GM19452 (cell line): ENCODE data around the gene NAT9.

Source experiments
- ATAC-seq: cut with Tn5 transposase; IDR thresholded peaks from one replicate; pipeline ENCODE4 v1.9.1; 2021; ENCODE audit not compliant: unreplicated experiment

Gene NAT9, protein sequence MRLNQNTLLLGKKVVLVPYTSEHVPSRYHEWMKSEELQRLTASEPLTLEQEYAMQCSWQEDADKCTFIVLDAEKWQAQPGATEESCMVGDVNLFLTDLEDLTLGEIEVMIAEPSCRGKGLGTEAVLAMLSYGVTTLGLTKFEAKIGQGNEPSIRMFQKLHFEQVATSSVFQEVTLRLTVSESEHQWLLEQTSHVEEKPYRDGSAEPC

DNA sequence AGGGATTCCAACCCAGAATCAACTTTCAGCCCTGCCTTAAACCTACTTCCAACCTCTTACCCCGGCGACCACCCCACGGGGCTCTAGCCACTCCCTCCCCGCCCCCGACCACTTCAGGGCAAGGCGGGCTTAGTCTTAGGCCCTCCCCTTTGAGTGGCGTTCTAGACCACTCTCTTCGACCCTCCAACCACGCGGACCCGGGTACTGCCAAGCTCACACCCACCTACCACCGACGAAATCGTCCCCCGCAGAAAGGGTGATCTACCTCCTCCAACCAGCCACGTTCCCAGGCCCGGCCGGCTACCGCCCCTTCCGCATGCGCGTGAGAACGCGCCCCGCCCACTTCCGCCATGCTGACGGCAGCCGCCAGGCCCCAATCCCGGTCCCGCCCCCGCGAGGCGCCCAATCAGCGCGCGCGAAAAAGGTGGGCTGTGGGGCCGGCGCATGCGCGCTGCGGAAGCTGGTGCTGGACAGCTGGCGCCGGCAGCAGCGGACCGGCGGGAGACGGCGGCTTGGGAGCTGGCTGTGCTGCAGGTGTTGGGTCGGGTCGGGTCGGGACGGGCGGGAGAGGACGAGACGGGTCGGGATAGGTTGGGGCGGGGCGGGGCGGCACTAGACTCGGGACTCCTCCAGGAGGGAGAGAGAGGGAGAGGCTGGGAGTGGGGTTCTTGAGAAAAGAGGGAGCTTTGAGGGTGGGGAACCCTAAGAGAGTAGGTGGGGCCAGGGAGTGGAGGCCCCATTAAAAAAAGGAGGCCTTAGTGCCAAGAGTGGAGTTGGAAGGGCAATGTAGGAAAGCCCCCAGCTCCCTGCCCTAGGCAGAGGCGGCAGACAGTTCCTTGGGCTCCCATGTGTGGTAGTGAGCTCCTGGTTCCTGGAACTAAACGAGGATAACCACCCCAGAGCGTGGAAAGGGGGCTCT is at the start of gene NAT9:
TSS of gene NAT9 (minus strand) at position 302 of the 919 bp plus-strand sequence. CDS start 647 bp downstream, outside the sequence.
- peak; percentile 57 for ATAC-seq

- no peak for ATAC-seq
Observed at GRCh38 chr17:74824961-74825627, 48.9 kb upstream of the NAT9 start.

DNA sequence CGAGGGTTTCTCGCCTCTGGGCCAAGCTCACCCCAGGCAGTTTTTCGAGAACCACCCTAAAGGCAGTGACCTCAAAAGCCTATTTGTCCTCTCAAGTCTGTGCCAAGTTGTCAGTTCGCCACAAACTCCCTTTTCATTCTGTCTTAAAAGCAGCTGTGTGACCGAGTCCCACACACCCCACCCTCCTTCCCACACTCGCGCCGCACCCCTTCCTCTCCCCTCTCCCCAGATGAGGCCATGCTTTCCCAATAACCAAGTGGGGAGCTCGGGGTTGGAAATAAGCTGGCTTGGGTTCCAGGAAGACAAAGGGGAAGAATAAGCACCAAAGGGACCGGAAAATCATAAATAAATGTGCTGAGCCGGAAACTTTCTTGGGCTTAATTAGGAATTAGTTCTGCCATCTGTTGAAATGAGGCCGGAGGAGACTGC is 46.8 kb upstream of the NAT9 start:
- ATAC-seq = no peak

DNA sequence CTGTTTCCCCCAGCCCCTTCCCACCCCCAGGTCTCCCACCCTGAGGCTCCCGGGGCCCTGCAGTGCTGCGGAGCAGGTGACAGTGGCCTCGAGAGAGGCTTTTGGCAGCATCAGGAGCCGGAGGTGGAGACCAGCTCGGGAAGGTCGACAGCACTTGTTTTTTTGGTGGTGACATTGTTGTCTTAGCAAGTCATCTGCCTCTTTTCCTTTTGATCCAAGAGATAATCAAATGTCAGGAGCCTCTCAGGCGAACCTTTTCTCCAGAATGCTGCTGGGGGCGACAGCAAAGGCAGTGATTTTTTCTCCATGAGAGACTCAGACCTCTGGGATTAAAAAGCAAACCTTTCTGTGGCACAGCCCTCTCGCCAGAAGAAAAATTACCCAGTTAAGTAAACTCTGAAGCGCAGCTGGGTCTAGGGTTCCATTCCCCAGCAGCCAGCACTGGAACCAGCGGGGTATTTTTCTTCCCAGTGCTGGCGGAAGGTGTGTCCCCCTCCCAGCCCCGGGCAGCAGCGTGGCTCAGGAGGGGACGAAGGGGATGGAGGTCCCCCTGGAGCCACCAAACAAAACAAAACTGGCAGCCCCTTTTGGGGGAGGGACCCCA is 46.3 kb upstream of the NAT9 start:
- ATAC-seq = no peak

DNA sequence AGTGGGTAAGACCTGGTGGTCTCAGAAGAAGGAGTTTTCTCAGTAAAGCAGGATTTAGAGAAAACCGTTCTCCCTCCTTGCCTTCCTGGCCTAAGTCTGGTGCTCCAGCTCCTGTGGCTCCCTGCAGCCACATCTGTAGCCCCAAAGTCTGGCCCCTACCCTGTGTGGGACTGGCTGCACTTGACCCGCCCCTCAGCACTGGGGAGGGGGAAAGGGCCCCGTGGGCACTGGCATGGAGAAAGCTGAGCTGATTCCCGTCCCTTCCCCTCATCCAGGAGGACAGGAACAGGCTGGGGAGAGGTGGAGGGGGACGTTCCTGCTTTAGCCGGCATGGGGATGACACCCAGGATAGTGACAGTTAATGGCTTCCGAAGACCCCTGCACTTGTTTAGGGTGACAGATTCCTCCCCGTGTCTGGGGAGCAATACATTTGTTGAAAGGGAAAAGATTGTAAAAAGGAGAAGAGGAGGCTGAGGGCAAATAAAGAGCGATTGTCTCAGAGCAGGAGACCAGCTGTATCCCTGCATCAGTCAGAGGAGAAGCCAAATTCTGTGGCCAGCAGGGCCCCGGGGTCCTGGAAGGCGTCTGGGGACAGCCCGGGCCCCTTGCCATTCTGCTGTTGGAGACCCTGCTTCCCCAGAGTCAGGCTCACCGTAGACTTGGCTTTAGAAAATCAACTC is 45.6 kb upstream of the NAT9 start:
- no peak for ATAC-seq

- ATAC-seq = no peak
Observed at GRCh38 chr17:74819801-74820436, 43.8 kb upstream of the NAT9 start.

DNA sequence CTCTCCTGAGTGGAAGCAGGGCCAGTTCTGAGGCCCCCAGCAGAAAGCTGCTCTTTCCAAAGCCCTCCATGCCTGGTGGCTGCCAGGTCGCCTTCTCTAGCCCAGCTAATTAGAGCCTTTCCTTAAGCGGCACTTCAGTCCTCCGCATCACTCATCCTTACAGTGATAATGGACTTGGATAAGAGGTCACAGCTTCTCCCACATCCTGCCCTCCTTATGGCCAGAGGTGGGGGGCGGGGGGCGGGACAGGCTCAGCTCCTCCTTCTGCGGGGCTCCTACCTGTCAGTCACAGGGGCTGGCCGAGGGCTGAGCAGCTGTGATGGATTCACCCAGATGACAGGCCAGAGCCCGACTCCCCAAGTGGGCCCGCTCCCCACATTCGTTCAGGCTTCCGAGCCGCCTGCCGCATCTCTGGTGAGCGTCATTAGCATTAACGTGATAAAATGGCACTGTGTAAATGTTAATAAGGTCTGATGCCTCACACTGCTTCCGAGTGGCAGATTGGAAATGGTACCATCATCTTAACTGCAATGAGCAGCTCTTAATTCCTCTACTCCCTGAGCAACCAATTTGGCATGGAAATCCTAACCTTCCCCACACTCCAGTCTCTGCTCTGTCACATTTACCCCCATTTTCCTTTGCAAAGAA is 42.3 kb upstream of the NAT9 start:
- ATAC-seq = no peak

- ATAC-seq = no peak
Observed at GRCh38 chr17:74816905-74817620, 40.9 kb upstream of the NAT9 start.

GRCh38 chr17:74815550-74816370 is 39.6 kb upstream of the NAT9 start:
- ATAC-seq = no peak

GRCh38 chr17:74815067-74815466 is 38.9 kb upstream of the NAT9 start:
- ATAC-seq = no peak

GRCh38 chr17:74814453-74814852 is 38.3 kb upstream of the NAT9 start:
- no peak for ATAC-seq

DNA sequence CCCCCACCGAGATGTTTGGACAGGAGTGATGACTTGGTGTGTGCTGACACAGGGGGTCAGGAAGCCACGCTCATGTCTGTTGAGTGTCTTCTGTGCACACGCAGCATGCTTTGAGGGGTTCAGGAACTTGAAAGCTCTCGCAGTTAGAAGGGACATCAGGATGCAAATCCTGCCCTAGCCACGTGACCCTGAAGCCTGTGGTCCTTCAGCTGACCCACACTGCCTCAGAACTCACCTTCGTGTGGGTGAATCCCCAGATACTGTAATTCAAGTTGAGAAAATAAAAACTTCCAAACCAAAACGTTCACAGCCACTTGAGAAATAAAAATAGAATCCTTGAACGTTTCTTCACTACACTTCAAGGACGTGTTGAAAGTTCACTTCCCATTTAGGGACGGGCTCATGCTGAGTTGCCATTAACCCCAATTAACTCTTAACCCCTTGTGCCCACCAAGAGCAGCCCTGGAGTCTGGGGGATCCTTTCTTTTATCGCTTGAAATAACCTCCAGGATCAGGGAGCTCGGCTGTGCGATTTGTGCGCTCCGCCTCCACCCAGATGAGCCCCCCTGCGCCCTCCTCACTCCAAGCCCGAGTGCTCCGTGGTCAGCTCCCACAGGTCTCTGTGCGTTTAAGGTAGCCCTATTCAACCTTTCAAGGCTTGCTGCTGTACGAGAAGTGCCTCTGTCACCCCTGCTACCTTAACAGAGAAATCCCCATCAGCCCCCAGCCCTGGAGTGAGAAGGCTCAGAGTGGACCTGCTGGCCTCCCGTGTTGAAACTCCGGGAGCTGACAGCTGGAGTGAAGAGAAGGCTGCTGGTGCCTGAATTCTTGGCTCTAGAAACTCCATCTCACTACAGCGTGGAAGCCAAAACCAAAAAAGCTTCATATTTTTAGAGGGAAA is 36.2 kb upstream of the NAT9 start:
- no peak for ATAC-seq

- ATAC-seq = no peak
Observed at GRCh38 chr17:74810699-74811485, 34.7 kb upstream of the NAT9 start.

DNA sequence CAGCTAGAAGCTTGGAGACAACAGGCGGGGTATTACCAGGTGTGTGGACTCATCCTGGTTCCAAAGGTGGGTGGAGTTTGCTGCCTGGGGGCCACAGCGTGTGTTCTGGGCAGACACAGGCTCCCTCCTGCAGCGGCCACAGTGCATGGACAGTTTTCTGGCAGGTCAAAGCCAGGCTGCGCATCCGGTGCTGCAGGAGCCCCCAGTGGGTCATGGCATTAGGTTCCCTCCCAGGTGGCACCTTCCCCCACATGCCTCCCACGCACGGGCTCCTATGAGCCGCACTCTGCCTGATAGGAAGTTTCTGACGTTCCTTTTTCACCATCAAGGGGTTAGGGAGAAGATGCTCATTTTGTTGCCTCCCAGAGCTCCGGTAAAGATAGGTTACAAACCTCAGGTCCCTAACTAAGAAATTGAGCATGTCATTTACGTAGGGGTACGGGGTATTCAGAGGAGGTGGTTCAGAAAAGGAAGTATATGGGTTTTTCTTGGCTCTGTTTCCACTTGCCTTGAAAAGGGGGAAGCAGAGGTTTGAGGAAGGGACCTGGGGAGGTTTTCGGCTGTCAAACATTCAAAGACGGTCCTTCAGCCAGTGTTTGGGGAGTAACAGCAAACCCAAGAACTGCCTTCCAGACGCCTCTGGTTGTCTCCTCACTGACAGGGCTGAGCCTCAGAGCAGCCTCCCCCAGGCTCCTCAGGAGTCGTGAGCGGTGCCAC is 32.7 kb upstream of the NAT9 start:
- no peak for ATAC-seq

- no peak for ATAC-seq
Observed at GRCh38 chr17:74807925-74808324, 31.8 kb upstream of the NAT9 start.

DNA sequence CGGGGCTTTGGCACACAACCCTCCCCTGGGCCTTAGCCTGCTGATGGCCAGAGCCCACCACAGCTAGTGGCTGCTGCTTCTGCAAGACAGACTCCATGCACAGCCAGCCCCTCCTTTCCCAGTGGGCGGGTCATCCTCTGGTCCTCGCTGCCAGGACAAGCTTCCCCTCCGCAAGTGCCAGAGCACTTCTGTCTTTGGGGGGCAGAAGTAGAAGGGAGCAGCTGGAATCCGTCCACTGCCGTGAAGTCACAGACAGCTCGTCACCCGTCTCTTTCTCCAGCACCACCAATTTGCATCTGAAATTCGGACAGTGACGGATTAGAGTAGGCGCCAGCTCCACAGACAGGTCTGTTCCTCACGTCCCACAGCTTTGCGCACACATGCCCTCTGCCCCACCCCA is 31.3 kb upstream of the NAT9 start:
- ATAC-seq = no peak
